ENCODE data around the gene FGFR3. TPM values are rescaled to one million over a fixed set of nuclear protein-coding genes. Genes with fewer than 3 reads are reported as not detected.

FGFR3 gene
- total and polyA plus RNA-seq, 2 donors = 3.8 to 13.2 TPM

GRCh38 chr4:1759170-1759817, 33.8 kb upstream of the FGFR3 start:
- H3K4me1 ChIP-seq (ENCODE audit: control insufficient read depth in 2 of 2, insufficient read depth in 2 of 2, low read length in 2 of 2) = peaks cover 0 to 15% of the 10 kb centered on the region in 2 donors
- H3K36me3 ChIP-seq (ENCODE audit: control insufficient read depth in 2 of 2, insufficient read depth in 2 of 2, low read length in 1 of 2) = no peaks in the 10 kb centered on the region
- H3K27me3 ChIP-seq (ENCODE audit: control insufficient read depth in 2 of 2, insufficient read depth in 1 of 2, low read length in 1 of 2) = peaks cover 22 to 30% of the 10 kb centered on the region in 2 donors
- peaks cover 0 to 2% of the 10 kb centered on the region in 2 donors for H3K9me3 ChIP-seq (ENCODE audit: control insufficient read depth in 2 of 2, insufficient read depth in 1 of 2, low read length in 1 of 2)
- H3K27ac ChIP-seq (ENCODE audit: low read depth in 1 of 2, low read length in 1 of 2) = no peak overlapping the region
- WGBS = 92% methylated on average over 19 of the region's 19 CpGs
- no peak overlapping the region for H3K4me3 ChIP-seq (ENCODE audit: low read length in 2 of 2)
- DNase-seq (ENCODE audit: low read depth in 6 of 9, low spot score in 9 of 9) = no peak

DNA sequence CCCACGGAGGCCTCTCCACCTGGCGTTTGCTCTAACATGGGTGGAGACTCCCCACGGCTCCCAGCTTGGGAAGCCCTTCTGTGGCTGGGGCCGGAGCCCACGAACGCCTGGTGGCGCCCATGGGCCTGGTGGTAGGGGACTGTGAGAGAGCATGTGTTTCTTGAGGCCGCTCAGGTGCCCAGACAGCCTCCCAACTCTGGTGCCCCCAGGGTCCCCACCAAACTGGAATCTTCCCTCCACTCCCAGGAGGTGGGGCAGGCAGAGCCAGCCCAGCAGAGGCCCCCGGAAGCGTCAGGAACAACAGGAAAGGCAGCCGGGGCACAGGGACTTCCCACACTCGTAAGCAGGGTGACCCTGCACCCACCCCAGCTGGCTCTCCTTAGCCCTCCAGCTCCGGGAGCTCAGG, 33.3 kb upstream of the FGFR3 start:
- H3K4me1 ChIP-seq (ENCODE audit: control insufficient read depth in 2 of 2, insufficient read depth in 2 of 2, low read length in 2 of 2) = peaks cover 0 to 10% of the 10 kb centered on the region in 2 donors
- H3K27ac ChIP-seq (ENCODE audit: low read depth in 1 of 2, low read length in 1 of 2) = no peak overlapping the region
- peaks cover 27 to 36% of the 10 kb centered on the region in 2 donors for H3K27me3 ChIP-seq (ENCODE audit: control insufficient read depth in 2 of 2, insufficient read depth in 1 of 2, low read length in 1 of 2)
- peaks cover 0 to 2% of the 10 kb centered on the region in 2 donors for H3K9me3 ChIP-seq (ENCODE audit: control insufficient read depth in 2 of 2, insufficient read depth in 1 of 2, low read length in 1 of 2)
- 57% methylated on average over 13 of the region's 13 CpGs for WGBS
- DNase-seq (ENCODE audit: low read depth in 6 of 9, low spot score in 9 of 9) = no peak
- H3K4me3 ChIP-seq (ENCODE audit: low read length in 2 of 2) = no peak overlapping the region
- no peaks in the 10 kb centered on the region for H3K36me3 ChIP-seq (ENCODE audit: control insufficient read depth in 2 of 2, insufficient read depth in 2 of 2, low read length in 1 of 2)

DNA sequence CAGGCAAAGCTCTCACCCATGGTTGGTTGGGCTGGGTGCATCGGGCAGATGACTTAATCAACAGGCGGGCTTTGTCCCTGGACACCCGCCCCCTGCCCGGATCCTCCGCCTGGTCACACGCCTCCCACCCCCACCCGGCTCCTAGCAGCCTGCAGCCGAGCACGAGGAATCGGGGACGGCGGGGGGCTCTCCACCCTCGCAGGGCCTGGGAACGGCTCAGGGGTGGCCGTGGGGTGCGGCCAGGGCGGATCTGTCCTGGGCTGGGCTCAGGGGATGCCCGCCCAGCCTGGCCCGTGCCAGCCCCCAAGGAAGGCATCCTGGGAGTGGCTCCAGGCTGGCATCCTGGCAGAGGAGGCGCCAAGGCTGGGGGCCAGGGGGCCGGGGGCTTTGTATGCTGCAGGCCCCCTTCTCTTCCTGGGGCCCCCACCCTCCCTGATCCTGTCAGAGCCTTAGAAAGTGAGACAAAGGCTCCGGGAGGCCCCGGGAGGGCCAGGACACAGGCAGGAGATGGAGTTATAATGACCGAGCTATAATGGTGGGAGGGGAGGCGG, 32.5 kb upstream of the FGFR3 start:
- Histone ChIP-seq H3K27me3 (ENCODE audit: control insufficient read depth in 2 of 2, insufficient read depth in 1 of 2, low read length in 1 of 2) (peaks cover 35 to 43% of the 10 kb centered on the region in 2 donors), H3K4me3 (ENCODE audit: low read length in 2 of 2) (no peak overlapping the region), H3K4me1 (ENCODE audit: control insufficient read depth in 2 of 2, insufficient read depth in 2 of 2, low read length in 2 of 2) (peaks cover 0 to 9% of the 10 kb centered on the region in 2 donors), H3K36me3 (ENCODE audit: control insufficient read depth in 2 of 2, insufficient read depth in 2 of 2, low read length in 1 of 2) (no peaks in the 10 kb centered on the region), H3K9me3 (ENCODE audit: control insufficient read depth in 2 of 2, insufficient read depth in 1 of 2, low read length in 1 of 2) (peaks cover 0 to 2% of the 10 kb centered on the region in 2 donors), H3K27ac (ENCODE audit: low read depth in 1 of 2, low read length in 1 of 2) (no peak overlapping the region)
- WGBS = 91% methylated on average over 25 of the region's 25 CpGs
- no peak for DNase-seq (ENCODE audit: low read depth in 6 of 9, low spot score in 9 of 9)

DNA sequence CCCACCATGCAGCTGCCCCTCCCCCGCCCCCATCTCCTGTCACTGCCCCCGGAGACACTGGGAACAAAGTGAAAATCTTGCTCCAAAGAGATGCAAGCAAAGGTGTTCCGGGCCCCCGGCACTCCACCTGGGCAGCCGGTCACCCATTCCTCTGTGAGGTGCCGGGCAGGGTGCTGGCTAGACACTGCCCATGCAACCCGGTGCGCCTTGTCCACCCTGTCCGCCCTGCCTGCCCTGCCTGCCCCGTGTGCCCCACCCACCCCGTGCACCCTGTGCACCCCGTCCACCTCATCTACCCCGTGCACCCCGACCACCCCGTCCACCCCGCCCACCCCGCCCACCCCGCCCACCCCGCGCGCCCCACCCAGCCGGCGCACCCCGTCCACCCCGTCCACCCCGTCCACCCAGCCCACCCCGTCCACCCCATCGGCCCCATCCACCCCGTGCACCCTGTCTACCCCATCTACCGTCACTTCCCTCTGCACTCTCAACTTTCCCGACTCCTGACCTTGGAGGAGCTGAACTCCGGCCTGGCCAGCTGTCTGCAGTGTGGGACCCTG, 31.9 kb upstream of the FGFR3 start:
- peaks cover 41 to 50% of the 10 kb centered on the region in 2 donors for H3K27me3 ChIP-seq (ENCODE audit: control insufficient read depth in 2 of 2, insufficient read depth in 1 of 2, low read length in 1 of 2)
- no peak overlapping the region for H3K27ac ChIP-seq (ENCODE audit: low read depth in 1 of 2, low read length in 1 of 2)
- peaks cover 0 to 9% of the 10 kb centered on the region in 2 donors for H3K4me1 ChIP-seq (ENCODE audit: control insufficient read depth in 2 of 2, insufficient read depth in 2 of 2, low read length in 2 of 2)
- no peak for DNase-seq (ENCODE audit: low read depth in 6 of 9, low spot score in 9 of 9)
- H3K9me3 ChIP-seq (ENCODE audit: control insufficient read depth in 2 of 2, insufficient read depth in 1 of 2, low read length in 1 of 2) = peaks cover 2 to 4% of the 10 kb centered on the region in 2 donors
- 82% methylated on average over 32 of the region's 32 CpGs for WGBS
- H3K36me3 ChIP-seq (ENCODE audit: control insufficient read depth in 2 of 2, insufficient read depth in 2 of 2, low read length in 1 of 2) = no peaks in the 10 kb centered on the region
- no peak overlapping the region for H3K4me3 ChIP-seq (ENCODE audit: low read length in 2 of 2)

DNA sequence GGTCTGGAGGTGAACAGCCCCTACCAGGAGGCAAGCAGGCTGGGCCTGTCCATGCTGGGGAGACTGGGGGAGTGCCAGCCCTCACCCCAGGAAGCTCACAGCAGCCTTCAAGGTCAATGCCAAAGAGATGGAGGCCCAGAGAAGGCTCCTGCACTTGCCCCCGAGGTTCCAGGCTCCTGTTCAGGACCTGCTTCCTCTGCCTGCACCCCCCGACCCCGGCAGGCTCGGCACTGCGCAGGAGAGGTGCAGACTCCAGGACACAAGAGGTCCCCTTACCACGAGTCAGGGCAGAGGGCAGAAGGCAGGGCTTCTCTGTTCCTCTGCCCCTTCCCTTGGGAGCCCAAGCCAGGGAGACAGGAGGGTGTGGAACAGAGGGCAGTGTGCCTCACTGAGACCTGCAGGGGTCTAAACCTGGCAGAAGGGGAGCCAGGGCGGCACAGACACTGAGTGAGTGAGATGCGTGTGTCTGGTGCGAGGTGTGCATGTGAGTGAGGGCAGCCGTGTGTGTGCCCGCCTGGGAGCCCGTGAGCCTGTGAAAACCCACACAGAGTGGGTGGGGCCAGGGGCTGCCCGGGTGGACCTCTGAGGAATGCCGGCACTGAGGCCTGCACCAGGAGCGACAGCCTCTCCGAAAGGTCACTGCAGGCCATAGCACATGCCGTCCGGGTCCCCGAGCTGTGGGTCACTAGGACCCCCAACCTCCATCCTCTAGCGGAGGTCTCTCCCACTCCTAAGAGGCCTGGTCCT, 30.7 kb upstream of the FGFR3 start:
- no peak overlapping the region for H3K4me3 ChIP-seq (ENCODE audit: low read length in 2 of 2)
- no peaks in the 10 kb centered on the region for H3K36me3 ChIP-seq (ENCODE audit: control insufficient read depth in 2 of 2, insufficient read depth in 2 of 2, low read length in 1 of 2)
- no peak for DNase-seq (ENCODE audit: low read depth in 6 of 9, low spot score in 9 of 9)
- peaks cover 0 to 11% of the 10 kb centered on the region in 2 donors for H3K4me1 ChIP-seq (ENCODE audit: control insufficient read depth in 2 of 2, insufficient read depth in 2 of 2, low read length in 2 of 2)
- no peak overlapping the region for H3K27ac ChIP-seq (ENCODE audit: low read depth in 1 of 2, low read length in 1 of 2)
- H3K27me3 ChIP-seq (ENCODE audit: control insufficient read depth in 2 of 2, insufficient read depth in 1 of 2, low read length in 1 of 2) = peaks cover 52 to 60% of the 10 kb centered on the region in 2 donors
- 95% methylated on average over 20 of the region's 20 CpGs for WGBS
- H3K9me3 ChIP-seq (ENCODE audit: control insufficient read depth in 2 of 2, insufficient read depth in 1 of 2, low read length in 1 of 2) = peaks cover 2 to 4% of the 10 kb centered on the region in 2 donors

DNA sequence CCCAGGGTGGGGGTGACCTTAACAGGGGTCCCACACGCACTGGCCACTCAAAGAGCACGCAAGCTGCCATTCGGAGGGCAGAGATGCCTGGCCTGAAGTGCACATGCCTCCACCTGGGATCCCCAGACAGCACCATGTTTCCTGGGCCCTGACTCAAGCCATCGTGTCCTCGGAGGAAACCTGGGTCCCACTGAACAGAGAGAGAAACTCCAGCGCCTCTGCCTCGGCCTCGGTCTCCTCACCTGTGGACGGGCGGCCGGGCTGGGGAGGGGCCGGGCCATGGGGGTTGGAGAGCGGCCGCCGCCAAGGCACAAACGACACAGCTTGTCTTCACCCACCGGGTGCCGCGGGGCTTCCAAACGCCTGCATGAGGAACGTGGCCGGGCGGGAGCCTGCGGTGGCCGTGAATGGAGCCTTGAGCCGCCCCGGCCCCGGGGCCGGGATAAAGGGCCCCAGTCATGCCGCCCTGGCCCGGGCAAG, 30.0 kb upstream of the FGFR3 start:
- Histone ChIP-seq H3K9me3 (ENCODE audit: control insufficient read depth in 2 of 2, insufficient read depth in 1 of 2, low read length in 1 of 2) (peaks cover 2 to 4% of the 10 kb centered on the region in 2 donors), H3K36me3 (ENCODE audit: control insufficient read depth in 2 of 2, insufficient read depth in 2 of 2, low read length in 1 of 2) (no peaks in the 10 kb centered on the region), H3K27ac (ENCODE audit: low read depth in 1 of 2, low read length in 1 of 2) (no peak overlapping the region), H3K4me1 (ENCODE audit: control insufficient read depth in 2 of 2, insufficient read depth in 2 of 2, low read length in 2 of 2) (peaks cover 0 to 12% of the 10 kb centered on the region in 2 donors), H3K4me3 (ENCODE audit: low read length in 2 of 2) (no peak overlapping the region), H3K27me3 (ENCODE audit: control insufficient read depth in 2 of 2, insufficient read depth in 1 of 2, low read length in 1 of 2) (peaks cover 58 to 66% of the 10 kb centered on the region in 2 donors)
- WGBS = 41% methylated on average over 31 of the region's 31 CpGs
- DNase-seq (ENCODE audit: low read depth in 6 of 9, low spot score in 9 of 9) = no peak

- H3K27me3 ChIP-seq (ENCODE audit: control insufficient read depth in 2 of 2, insufficient read depth in 1 of 2, low read length in 1 of 2) = peaks cover 63 to 71% of the 10 kb centered on the region in 2 donors
- DNase-seq (ENCODE audit: low read depth in 6 of 9, low spot score in 9 of 9) = no peak
- H3K27ac ChIP-seq (ENCODE audit: low read depth in 1 of 2, low read length in 1 of 2) = no peak overlapping the region
- peaks cover 2 to 4% of the 10 kb centered on the region in 2 donors for H3K9me3 ChIP-seq (ENCODE audit: control insufficient read depth in 2 of 2, insufficient read depth in 1 of 2, low read length in 1 of 2)
- WGBS = 22% methylated on average over 36 of the region's 36 CpGs
- no peak overlapping the region for H3K4me3 ChIP-seq (ENCODE audit: low read length in 2 of 2)
- H3K36me3 ChIP-seq (ENCODE audit: control insufficient read depth in 2 of 2, insufficient read depth in 2 of 2, low read length in 1 of 2) = no peaks in the 10 kb centered on the region
- H3K4me1 ChIP-seq (ENCODE audit: control insufficient read depth in 2 of 2, insufficient read depth in 2 of 2, low read length in 2 of 2) = peaks cover 0 to 17% of the 10 kb centered on the region in 2 donors
Measured at GRCh38 chr4:1763550-1764080, 29.5 kb upstream of the FGFR3 start.

DNA sequence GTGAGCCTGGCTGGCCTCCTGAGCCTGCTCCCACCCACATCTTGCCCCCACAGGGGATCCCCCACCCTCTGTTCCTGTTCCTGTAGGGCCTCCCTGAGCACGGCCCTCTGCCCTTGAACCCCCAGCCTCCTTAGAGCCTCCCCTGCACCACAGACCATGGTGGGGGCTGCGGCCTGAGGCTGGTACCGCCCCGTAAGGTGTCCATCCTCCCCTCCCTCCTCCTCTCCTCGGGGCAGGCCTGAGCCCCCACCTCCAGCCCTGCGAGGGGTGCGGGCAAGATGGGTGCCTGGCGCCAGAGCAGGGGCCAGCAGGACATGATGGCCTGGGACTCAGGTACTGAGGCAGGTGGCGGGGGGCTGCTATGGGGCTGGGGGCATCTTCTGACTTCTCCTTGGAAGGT, 28.4 kb upstream of the FGFR3 start:
- DNase-seq (ENCODE audit: low read depth in 6 of 9, low spot score in 9 of 9) = no peak
- Histone ChIP-seq H3K27ac (ENCODE audit: low read depth in 1 of 2, low read length in 1 of 2) (no peak overlapping the region), H3K4me3 (ENCODE audit: low read length in 2 of 2) (no peak overlapping the region), H3K36me3 (ENCODE audit: control insufficient read depth in 2 of 2, insufficient read depth in 2 of 2, low read length in 1 of 2) (no peaks in the 10 kb centered on the region), H3K9me3 (ENCODE audit: control insufficient read depth in 2 of 2, insufficient read depth in 1 of 2, low read length in 1 of 2) (peaks cover 2 to 4% of the 10 kb centered on the region in 2 donors), H3K27me3 (ENCODE audit: control insufficient read depth in 2 of 2, insufficient read depth in 1 of 2, low read length in 1 of 2) (peaks cover 74 to 81% of the 10 kb centered on the region in 2 donors), H3K4me1 (ENCODE audit: control insufficient read depth in 2 of 2, insufficient read depth in 2 of 2, low read length in 2 of 2) (peaks cover 0 to 27% of the 10 kb centered on the region in 2 donors)
- WGBS = 95% methylated on average over 9 of the region's 9 CpGs
